T-helper 17 cell (primary cell): ENCODE data around the gene HORMAD2. TPM values are rescaled to one million over a fixed set of nuclear protein-coding genes. Genes with fewer than 3 reads are reported as not detected.
"Not testable (repeated sequence)": the region's sequence is repeated elsewhere in the genome, so short reads cannot be mapped to it uniquely, and the experiment has no call there.

Source experiments
- ATAC-seq: fragments of 150-1000 bp; cut with Tn5 transposase; 2 replicates; pipeline ENCODE4 v1.10.0; 2021; ENCODE audit warnings: mild to moderate bottlenecking, moderate library complexity
- DNase-seq, 3 donors: peaks; one replicate each; pipeline versions ENCODE4 v3.0.0 to v3.0.0-alpha.2; 2020 to 2021
- H3K9me3 ChIP-seq: one replicate; pipeline ENCODE4 v1.7.0; 2013; ENCODE audit warnings: low read length, mild to moderate bottlenecking; ENCODE audit not compliant: control insufficient read depth, poor library complexity, severe bottlenecking
- H3K27ac Mint-ChIP-seq: one replicate; pipeline ENCODE4 v1.8.0; 2022; ENCODE audit warnings: mild to moderate bottlenecking, moderate library complexity, mixed read lengths
- H3K27me3 Mint-ChIP-seq: one replicate; pipeline ENCODE4 v1.8.0; 2022; ENCODE audit warnings: mixed read lengths
- H3K36me3 Mint-ChIP-seq: one replicate; pipeline ENCODE4 v1.8.0; 2022; ENCODE audit warnings: low read depth, mixed read lengths
- H3K4me1 Mint-ChIP-seq: one replicate; pipeline ENCODE4 v1.8.0; 2022; ENCODE audit warnings: mild to moderate bottlenecking, mixed read lengths
- H3K4me3 Mint-ChIP-seq: one replicate; pipeline ENCODE4 v1.8.0; 2022; ENCODE audit warnings: mild to moderate bottlenecking, moderate library complexity, mixed read lengths
- total RNA-seq, 4 donors: library from RNA in 2 of 4; stranded (reverse) in 2 of 4; gene quantifications; one replicate each; pipeline ENCODE4 v1.2.3 and lab custom pipeline; 2022 to 2026

HORMAD2 gene
- total RNA-seq, 2 donors from 2014 or later: not detected

GRCh38 chr22:30209642-30210041 is 129.4 kb downstream of the HORMAD2 start:
- no peaks in the 10 kb centered on the region for H3K27me3 Mint-ChIP-seq
- H3K4me1 Mint-ChIP-seq: peaks cover 16% of the 10 kb centered on the region
- DNase-seq (no peak), ATAC-seq (no peak)
- H3K36me3 Mint-ChIP-seq: no peaks in the 10 kb centered on the region
- H3K27ac Mint-ChIP-seq: peak overlapping the region; percentile 72
- no peak overlapping the region for H3K4me3 Mint-ChIP-seq
- no peaks in the 10 kb centered on the region for H3K9me3 ChIP-seq

- Mint-ChIP-seq H3K36me3 (no peaks in the 10 kb centered on the region), H3K27me3 (no peaks in the 10 kb centered on the region), H3K27ac (peak overlapping the region; percentile 72), H3K4me1 (peaks cover 21% of the 10 kb centered on the region), H3K4me3 (no peak overlapping the region)
- ATAC-seq: no peak
- H3K9me3 ChIP-seq: no peaks in the 10 kb centered on the region
- no peak for DNase-seq
Measured at GRCh38 chr22:30210235-30210909, 130.1 kb downstream of the HORMAD2 start.

GRCh38 chr22:30211124-30211820 is 131.0 kb downstream of the HORMAD2 start:
- no peaks in the 10 kb centered on the region for H3K36me3 Mint-ChIP-seq
- H3K4me1 Mint-ChIP-seq: peaks cover 25% of the 10 kb centered on the region
- H3K4me3 Mint-ChIP-seq: no peak overlapping the region
- no peaks in the 10 kb centered on the region for H3K9me3 ChIP-seq
- H3K27me3 Mint-ChIP-seq: no peaks in the 10 kb centered on the region
- DNase-seq (no peak), ATAC-seq (no peak)
- H3K27ac Mint-ChIP-seq: no peak overlapping the region

GRCh38 chr22:30212363-30212995 is 132.2 kb downstream of the HORMAD2 start:
- DNase-seq: no peak
- Mint-ChIP-seq H3K4me1 (peaks cover 23% of the 10 kb centered on the region), H3K4me3 (no peak overlapping the region), H3K27me3 (no peaks in the 10 kb centered on the region), H3K27ac (peak overlapping the region; percentile 60), H3K36me3 (no peaks in the 10 kb centered on the region)
- no peak for ATAC-seq
- no peaks in the 10 kb centered on the region for H3K9me3 ChIP-seq

- no peaks in the 10 kb centered on the region for H3K27me3 Mint-ChIP-seq
- peak overlapping the region; percentile 60 for H3K27ac Mint-ChIP-seq
- H3K4me3 Mint-ChIP-seq: no peak overlapping the region
- no peak for DNase-seq
- ATAC-seq: no peak
- H3K9me3 ChIP-seq: no peaks in the 10 kb centered on the region
- peaks cover 23% of the 10 kb centered on the region for H3K4me1 Mint-ChIP-seq
- H3K36me3 Mint-ChIP-seq: no peaks in the 10 kb centered on the region
Measured at GRCh38 chr22:30212996-30213441, 132.8 kb downstream of the HORMAD2 start.

GRCh38 chr22:30214703-30215407 is 134.6 kb downstream of the HORMAD2 start:
- H3K27me3 Mint-ChIP-seq: no peaks in the 10 kb centered on the region
- no peak overlapping the region for H3K4me3 Mint-ChIP-seq
- H3K27ac Mint-ChIP-seq: no peak overlapping the region
- no peaks in the 10 kb centered on the region for H3K36me3 Mint-ChIP-seq
- no peaks in the 10 kb centered on the region for H3K9me3 ChIP-seq
- DNase-seq (no peak), ATAC-seq (no peak)
- peaks cover 30% of the 10 kb centered on the region for H3K4me1 Mint-ChIP-seq

GRCh38 chr22:30216272-30216671 is 136.0 kb downstream of the HORMAD2 start:
- not testable (repeated sequence) for DNase-seq, H3K27ac Mint-ChIP-seq, ATAC-seq, H3K9me3 ChIP-seq, H3K4me3 Mint-ChIP-seq, H3K36me3 Mint-ChIP-seq, H3K27me3 Mint-ChIP-seq
- peaks cover 42% of the 10 kb centered on the region for H3K4me1 Mint-ChIP-seq

- ATAC-seq: no peak
- H3K4me1 Mint-ChIP-seq: peaks cover 47% of the 10 kb centered on the region
- no peaks in the 10 kb centered on the region for H3K36me3 Mint-ChIP-seq
- H3K27me3 Mint-ChIP-seq: no peaks in the 10 kb centered on the region
- H3K9me3 ChIP-seq: no peaks in the 10 kb centered on the region
- H3K4me3 Mint-ChIP-seq: no peak overlapping the region
- DNase-seq: no peak
- no peak overlapping the region for H3K27ac Mint-ChIP-seq
Measured at GRCh38 chr22:30216710-30217109, 136.4 kb downstream of the HORMAD2 start.

GRCh38 chr22:30217698-30218560 is 137.7 kb downstream of the HORMAD2 start:
- H3K27me3 Mint-ChIP-seq: no peaks in the 10 kb centered on the region
- ATAC-seq: no peak

GRCh38 chr22:30219049-30219654 is 138.9 kb downstream of the HORMAD2 start:
- no peak for DNase-seq
- no peaks in the 10 kb centered on the region for H3K27me3 Mint-ChIP-seq
- H3K36me3 Mint-ChIP-seq: no peaks in the 10 kb centered on the region
- no peak overlapping the region for H3K4me3 Mint-ChIP-seq
- H3K27ac Mint-ChIP-seq: peak overlapping the region; percentile 91
- no peaks in the 10 kb centered on the region for H3K9me3 ChIP-seq
- peaks cover 52% of the 10 kb centered on the region for H3K4me1 Mint-ChIP-seq
- ATAC-seq: no peak

More at GRCh38 chr22:30217698-30218560, 137.7 kb downstream of the HORMAD2 start:
- Mint-ChIP-seq H3K36me3 (no peaks in the 10 kb centered on the region), H3K4me3 (no peak overlapping the region), H3K27ac (no peak overlapping the region), H3K4me1 (peaks cover 51% of the 10 kb centered on the region)
- DNase-seq: no peak
- no peaks in the 10 kb centered on the region for H3K9me3 ChIP-seq

GRCh38 chr22:30219668-30220278 is 139.5 kb downstream of the HORMAD2 start:
- H3K36me3 Mint-ChIP-seq: no peaks in the 10 kb centered on the region
- peak overlapping the region; percentile 87 for H3K4me3 Mint-ChIP-seq
- no peak for DNase-seq
- no peak for ATAC-seq
- H3K27me3 Mint-ChIP-seq: no peaks in the 10 kb centered on the region
- H3K9me3 ChIP-seq: no peaks in the 10 kb centered on the region
- peaks cover 53% of the 10 kb centered on the region for H3K4me1 Mint-ChIP-seq
- peak overlapping the region; percentile 91 for H3K27ac Mint-ChIP-seq
